A172 (cell line): ENCODE data around the gene GAREM2. TPM values are rescaled to one million over a fixed set of nuclear protein-coding genes. Genes with fewer than 3 reads are reported as not detected.

Source experiments
- DNase-seq: peaks from one replicate; pipeline ENCODE4 v3.0.0-alpha.2; 2015; ENCODE audit warnings: low spot score
- total RNA-seq: library from RNA; depleted of rRNA; stranded (reverse); fragments of >200 nt; shearing (Covaris generic); gene quantifications from 2 replicates; pipeline ENCODE4 v1.2.3, GENCODE V29; 2014

Gene GAREM2
- total RNA-seq, 1 experiment from 2014 or later: 5.3 TPM

GRCh38 chr2:26169681-26170414, 3.0 kb upstream of the GAREM2 start:
- no peak for DNase-seq

- no peak for DNase-seq
Observed at GRCh38 chr2:26170795-26171194, 2.1 kb upstream of the GAREM2 start.

GRCh38 chr2:26172189-26172870, 558 bp upstream of the GAREM2 start:
- no peak for DNase-seq

GRCh38 chr2:26173776-26174482, 1.0 kb downstream of the GAREM2 start:
- no peak for DNase-seq

- no peak for DNase-seq
Observed at GRCh38 chr2:26174691-26175465, 2.0 kb downstream of the GAREM2 start.

GRCh38 chr2:26175466-26176278, 2.8 kb downstream of the GAREM2 start:
- no peak for DNase-seq

- DNase-seq: no peak
Observed at GRCh38 chr2:26176279-26176615, 3.4 kb downstream of the GAREM2 start.

- DNase-seq: no peak
Observed at GRCh38 chr2:26177122-26177521, 4.2 kb downstream of the GAREM2 start.

- DNase-seq: no peak
Observed at GRCh38 chr2:26178246-26178645, 5.4 kb downstream of the GAREM2 start.

- DNase-seq: no peak
Observed at GRCh38 chr2:26178746-26179436, 6.0 kb downstream of the GAREM2 start.

GRCh38 chr2:26179446-26179913, 6.6 kb downstream of the GAREM2 start:
- no peak for DNase-seq

- no peak for DNase-seq
Observed at GRCh38 chr2:26182441-26182840, 9.6 kb downstream of the GAREM2 start.

GRCh38 chr2:26182887-26183630, 10.2 kb downstream of the GAREM2 start:
- DNase-seq: no peak

- DNase-seq: no peak
Observed at GRCh38 chr2:26184121-26184520, 11.2 kb downstream of the GAREM2 start.

GRCh38 chr2:26184555-26185303, 11.8 kb downstream of the GAREM2 start:
- DNase-seq: no peak

GRCh38 chr2:26185304-26185928, 12.5 kb downstream of the GAREM2 start:
- DNase-seq: no peak

GRCh38 chr2:26185954-26186770, 13.3 kb downstream of the GAREM2 start:
- no peak for DNase-seq

GRCh38 chr2:26187114-26187513, 14.2 kb downstream of the GAREM2 start:
- DNase-seq: no peak
